Neural crest cell (in vitro differentiated cells): ENCODE results near the gene KLHDC7B. TPM values are rescaled to one million over a fixed set of nuclear protein-coding genes. Genes with fewer than 3 reads are reported as not detected.

Source experiments
- DNase-seq: peaks from one replicate; pipeline ENCODE4 v3.0.0; 2021; ENCODE audit warnings: low read depth, mixed read lengths, low spot score
- H3K27ac Mint-ChIP-seq: one replicate; pipeline ENCODE4 v1.8.0; 2021; ENCODE audit warnings: mild to moderate bottlenecking, mixed read lengths; ENCODE audit not compliant: unreplicated experiment
- H3K27me3 Mint-ChIP-seq: 2 replicates; pipeline ENCODE4 v1.8.0; 2021; ENCODE audit warnings: low read depth, mild to moderate bottlenecking, mixed read lengths
- H3K36me3 Mint-ChIP-seq: 2 replicates; pipeline ENCODE4 v1.8.0; 2021; ENCODE audit warnings: low read depth, mild to moderate bottlenecking, mixed read lengths
- H3K4me1 Mint-ChIP-seq: 2 replicates; pipeline ENCODE4 v1.8.0; 2021; ENCODE audit warnings: mixed read lengths
- H3K4me3 Mint-ChIP-seq: one replicate; pipeline ENCODE4 v1.8.0; 2021; ENCODE audit warnings: mild to moderate bottlenecking, mixed read lengths
- H3K9me3 Mint-ChIP-seq: 2 replicates; pipeline ENCODE4 v1.8.0; 2021; ENCODE audit warnings: mixed read lengths
- total RNA-seq: library from RNA; stranded (reverse); gene quantifications from 2 replicates; pipeline ENCODE4 v1.2.1, GENCODE V29; 2021
- TF ChIP-seq, protein P1 (sequence below): fragments of 200-600 bp; sonication (generic); conservative IDR thresholded peaks from 2 replicates; pipeline ENCODE4 v1.5.0; 2021; ENCODE audit warnings: antibody characterized with exemption, mild to moderate bottlenecking

Gene KLHDC7B
- total RNA-seq, 1 donor from 2014 or later = 0.07 TPM

- Mint-ChIP-seq H3K36me3 (no peaks in the 10 kb centered on the region), H3K4me3 (peak overlapping the region; percentile 94), H3K27me3 (no peaks in the 10 kb centered on the region)
Measured at GRCh38 chr22:50584106-50585096, 38.7 kb downstream of the KLHDC7B start.

GRCh38 chr22:50585238-50585637 lies 39.5 kb downstream of the KLHDC7B start:
- Mint-ChIP-seq H3K27me3 (no peaks in the 10 kb centered on the region), H3K27ac (no peak overlapping the region), H3K4me1 (peaks cover 7% of the 10 kb centered on the region), H3K4me3 (peak overlapping the region; percentile 35), H3K36me3 (no peaks in the 10 kb centered on the region), H3K9me3 (no peaks in the 10 kb centered on the region)
- TF ChIP-seq, protein P1, sequence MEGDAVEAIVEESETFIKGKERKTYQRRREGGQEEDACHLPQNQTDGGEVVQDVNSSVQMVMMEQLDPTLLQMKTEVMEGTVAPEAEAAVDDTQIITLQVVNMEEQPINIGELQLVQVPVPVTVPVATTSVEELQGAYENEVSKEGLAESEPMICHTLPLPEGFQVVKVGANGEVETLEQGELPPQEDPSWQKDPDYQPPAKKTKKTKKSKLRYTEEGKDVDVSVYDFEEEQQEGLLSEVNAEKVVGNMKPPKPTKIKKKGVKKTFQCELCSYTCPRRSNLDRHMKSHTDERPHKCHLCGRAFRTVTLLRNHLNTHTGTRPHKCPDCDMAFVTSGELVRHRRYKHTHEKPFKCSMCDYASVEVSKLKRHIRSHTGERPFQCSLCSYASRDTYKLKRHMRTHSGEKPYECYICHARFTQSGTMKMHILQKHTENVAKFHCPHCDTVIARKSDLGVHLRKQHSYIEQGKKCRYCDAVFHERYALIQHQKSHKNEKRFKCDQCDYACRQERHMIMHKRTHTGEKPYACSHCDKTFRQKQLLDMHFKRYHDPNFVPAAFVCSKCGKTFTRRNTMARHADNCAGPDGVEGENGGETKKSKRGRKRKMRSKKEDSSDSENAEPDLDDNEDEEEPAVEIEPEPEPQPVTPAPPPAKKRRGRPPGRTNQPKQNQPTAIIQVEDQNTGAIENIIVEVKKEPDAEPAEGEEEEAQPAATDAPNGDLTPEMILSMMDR = no peak
- no peak for DNase-seq

More at GRCh38 chr22:50584106-50585096, 38.7 kb downstream of the KLHDC7B start:
- Mint-ChIP-seq H3K4me1 (peaks cover 7% of the 10 kb centered on the region), H3K27ac (no peak overlapping the region), H3K9me3 (no peaks in the 10 kb centered on the region)
- TF ChIP-seq, protein P1 = no peak
- DNase-seq = no peak

- Mint-ChIP-seq H3K4me3 (peak overlapping the region; percentile 34), H3K27ac (no peak overlapping the region), H3K9me3 (no peaks in the 10 kb centered on the region), H3K27me3 (no peaks in the 10 kb centered on the region), H3K36me3 (no peaks in the 10 kb centered on the region), H3K4me1 (peaks cover 7% of the 10 kb centered on the region)
- TF ChIP-seq, protein P1 = no peak
- no peak for DNase-seq
Measured at GRCh38 chr22:50585781-50586180, 40.1 kb downstream of the KLHDC7B start.

- Mint-ChIP-seq H3K9me3 (no peaks in the 10 kb centered on the region), H3K4me1 (peaks cover 7% of the 10 kb centered on the region), H3K36me3 (no peaks in the 10 kb centered on the region), H3K27ac (no peak overlapping the region), H3K4me3 (peak overlapping the region; percentile 34), H3K27me3 (no peaks in the 10 kb centered on the region)
- no peak for DNase-seq
- TF ChIP-seq, protein P1 = no peak
Measured at GRCh38 chr22:50586416-50586815, 40.7 kb downstream of the KLHDC7B start.

DNA sequence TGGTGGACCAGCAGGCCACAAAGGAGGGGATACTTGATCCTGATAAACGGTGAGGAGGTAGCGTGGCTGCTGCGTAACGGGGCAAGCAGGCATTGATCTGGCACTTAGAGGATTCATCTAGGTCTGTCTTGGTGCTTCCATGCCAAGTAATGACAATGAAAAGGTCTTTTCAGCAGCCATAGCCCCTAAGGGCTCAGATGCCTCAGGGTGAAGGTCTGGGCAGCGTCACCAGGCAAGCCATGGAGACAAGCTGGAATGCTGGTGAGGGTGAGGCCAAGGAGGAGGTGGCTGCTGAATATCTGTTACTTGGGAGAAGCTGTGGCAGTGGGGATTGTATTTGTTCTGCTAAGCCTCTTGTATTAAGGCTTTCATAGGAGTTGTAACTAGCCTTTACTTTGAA lies 41.7 kb downstream of the KLHDC7B start:
- H3K4me1 Mint-ChIP-seq = peaks cover 7% of the 10 kb centered on the region
- peak overlapping the region; percentile 45 for H3K4me3 Mint-ChIP-seq
- H3K27ac Mint-ChIP-seq = no peak overlapping the region
- H3K36me3 Mint-ChIP-seq = no peaks in the 10 kb centered on the region
- no peak for DNase-seq
- TF ChIP-seq, protein P1 = no peak
- no peaks in the 10 kb centered on the region for H3K27me3 Mint-ChIP-seq
- H3K9me3 Mint-ChIP-seq = no peaks in the 10 kb centered on the region
